CD1c-positive myeloid dendritic cell (primary cell): ENCODE results near the gene PDZD4.

Experiments used
- DNase-seq: peaks from one replicate; pipeline ENCODE4 v3.0.0-alpha.2; 2016; ENCODE audit errors: extremely low spot score

Gene PDZD4, protein sequence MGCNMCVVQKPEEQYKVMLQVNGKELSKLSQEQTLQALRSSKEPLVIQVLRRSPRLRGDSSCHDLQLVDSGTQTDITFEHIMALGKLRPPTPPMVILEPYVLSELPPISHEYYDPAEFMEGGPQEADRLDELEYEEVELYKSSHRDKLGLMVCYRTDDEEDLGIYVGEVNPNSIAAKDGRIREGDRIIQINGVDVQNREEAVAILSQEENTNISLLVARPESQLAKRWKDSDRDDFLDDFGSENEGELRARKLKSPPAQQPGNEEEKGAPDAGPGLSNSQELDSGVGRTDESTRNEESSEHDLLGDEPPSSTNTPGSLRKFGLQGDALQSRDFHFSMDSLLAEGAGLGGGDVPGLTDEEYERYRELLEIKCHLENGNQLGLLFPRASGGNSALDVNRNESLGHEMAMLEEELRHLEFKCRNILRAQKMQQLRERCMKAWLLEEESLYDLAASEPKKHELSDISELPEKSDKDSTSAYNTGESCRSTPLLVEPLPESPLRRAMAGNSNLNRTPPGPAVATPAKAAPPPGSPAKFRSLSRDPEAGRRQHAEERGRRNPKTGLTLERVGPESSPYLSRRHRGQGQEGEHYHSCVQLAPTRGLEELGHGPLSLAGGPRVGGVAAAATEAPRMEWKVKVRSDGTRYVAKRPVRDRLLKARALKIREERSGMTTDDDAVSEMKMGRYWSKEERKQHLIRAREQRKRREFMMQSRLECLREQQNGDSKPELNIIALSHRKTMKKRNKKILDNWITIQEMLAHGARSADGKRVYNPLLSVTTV

GRCh38 chrX:153829799-153830639 is at the start of gene PDZD4:
TSS of gene PDZD4 (minus strand) at chrX:153830544. CDS start at chrX:153830298, 246 bp downstream.
- DNase-seq: no peak

DNA sequence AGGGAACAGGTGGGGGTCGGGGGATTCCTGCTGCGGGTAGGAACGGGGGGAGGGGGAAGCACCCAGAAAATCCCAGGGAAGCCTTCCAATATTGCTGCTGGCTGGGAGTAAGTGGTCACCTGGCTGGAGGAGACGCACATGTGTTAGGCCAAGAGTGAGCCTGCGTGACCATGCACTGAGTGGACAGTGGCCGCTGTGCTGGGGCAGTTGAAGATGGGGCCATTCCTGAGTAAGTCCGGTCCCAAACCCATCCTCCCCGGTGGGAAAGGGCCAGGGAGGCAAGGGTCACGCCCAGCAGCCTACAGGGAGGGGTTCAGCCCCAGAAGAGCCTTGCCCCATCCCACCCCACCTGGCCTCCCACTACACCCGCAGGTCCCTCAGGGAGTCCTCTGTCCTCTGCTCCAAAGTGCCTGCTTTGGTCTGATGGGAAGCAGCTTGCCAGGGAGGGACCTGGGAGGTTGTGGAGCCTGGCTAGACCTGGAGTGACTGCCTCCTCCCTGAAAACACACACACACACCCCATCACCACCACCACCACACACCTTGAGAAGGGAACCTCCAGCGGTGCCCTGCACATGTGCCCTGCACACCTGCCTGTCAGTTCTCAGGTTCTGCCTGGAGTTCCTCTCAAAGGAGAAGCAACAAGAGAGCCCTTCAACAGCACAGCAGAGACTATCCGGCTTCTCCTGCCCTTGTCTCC is 49.5 kb upstream of the PDZD4 start:
- DNase-seq: no peak

DNA sequence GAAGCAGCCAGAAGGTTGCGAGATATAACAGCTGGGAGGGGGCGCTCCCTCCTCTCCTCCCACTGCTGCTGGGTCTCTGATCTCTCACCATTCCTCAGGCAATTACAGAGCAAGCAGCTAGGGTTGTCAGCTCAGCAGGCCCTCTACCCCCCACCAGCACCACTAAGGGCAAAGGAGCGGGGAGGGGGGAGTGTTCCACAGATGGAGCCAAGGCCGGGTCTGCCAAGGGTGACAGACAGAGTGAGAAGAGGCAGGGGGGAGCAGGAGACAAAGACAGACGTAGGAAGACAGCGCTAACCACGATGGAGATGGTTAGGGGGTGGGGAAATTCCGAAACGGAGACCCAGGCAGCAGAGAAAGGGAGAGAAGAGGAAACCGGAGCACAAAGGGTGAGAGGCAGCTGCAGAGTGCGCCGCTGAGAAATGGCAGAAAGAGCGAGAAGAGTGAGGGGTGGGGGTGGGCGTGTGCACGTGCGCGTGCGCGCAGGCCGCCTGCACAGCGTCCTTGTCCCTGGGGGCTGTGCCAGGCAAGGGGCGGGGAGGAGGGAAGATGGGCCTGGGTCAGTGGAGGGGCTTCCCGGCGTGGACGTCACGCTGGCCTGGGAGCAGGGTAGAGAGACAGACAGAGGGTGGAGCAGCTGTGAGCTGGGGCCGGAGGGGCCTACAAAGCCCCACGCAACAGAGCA is 48.8 kb upstream of the PDZD4 start:
- no peak for DNase-seq

DNA sequence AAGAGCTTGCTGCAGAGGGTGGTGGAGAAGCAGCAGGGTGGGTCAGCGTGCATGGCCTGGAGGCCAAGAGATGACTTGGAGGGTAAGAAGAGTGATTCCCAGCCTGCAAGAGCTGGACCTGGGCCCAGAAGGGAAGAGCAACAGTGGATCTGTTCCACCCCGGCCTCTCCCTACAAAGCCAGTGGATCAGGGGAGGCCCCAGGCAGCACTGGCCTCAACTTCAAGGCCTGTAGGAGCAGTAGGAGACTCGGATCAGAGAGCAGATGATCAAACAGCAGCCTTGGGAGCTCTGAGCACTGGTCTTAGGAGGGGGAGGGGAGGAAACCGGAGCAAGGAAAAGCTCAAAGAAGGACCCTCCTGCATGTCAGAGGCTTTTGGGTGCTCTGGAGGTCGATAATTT is 48.0 kb upstream of the PDZD4 start:
- no peak for DNase-seq

DNA sequence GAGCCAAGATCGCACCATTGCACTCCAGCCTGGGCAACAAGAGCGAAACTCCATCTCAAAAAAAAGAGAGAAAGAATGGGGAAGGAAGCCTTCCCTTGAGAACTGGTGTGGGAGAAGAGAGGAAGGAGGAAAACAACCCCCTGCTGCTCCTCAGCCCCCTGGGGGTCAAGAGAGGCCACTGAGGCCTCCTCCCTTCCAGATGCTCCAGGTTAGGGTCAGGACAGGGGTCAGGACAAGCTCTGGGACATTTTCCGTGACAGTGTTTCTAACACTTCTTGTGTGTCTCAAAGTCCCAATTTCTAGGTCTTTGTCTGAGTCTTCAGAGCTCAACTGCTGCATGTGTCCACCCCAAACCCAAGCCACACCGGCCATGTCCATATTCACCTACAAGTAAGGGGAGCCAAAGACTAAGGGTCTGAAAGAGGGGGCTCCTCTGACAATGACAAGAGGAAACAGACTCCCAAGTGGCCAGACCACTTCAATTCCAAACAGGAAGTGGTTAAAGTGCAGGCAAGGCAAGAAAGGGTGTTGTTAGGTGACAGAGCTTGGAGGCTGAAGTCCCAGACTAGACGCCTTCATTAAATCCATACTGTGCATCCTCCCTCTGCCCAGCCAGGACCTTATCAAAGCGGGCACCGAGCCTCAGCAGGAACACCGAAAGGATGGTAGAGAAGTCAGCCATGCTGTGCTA is 47.4 kb upstream of the PDZD4 start:
- DNase-seq: no peak

DNA sequence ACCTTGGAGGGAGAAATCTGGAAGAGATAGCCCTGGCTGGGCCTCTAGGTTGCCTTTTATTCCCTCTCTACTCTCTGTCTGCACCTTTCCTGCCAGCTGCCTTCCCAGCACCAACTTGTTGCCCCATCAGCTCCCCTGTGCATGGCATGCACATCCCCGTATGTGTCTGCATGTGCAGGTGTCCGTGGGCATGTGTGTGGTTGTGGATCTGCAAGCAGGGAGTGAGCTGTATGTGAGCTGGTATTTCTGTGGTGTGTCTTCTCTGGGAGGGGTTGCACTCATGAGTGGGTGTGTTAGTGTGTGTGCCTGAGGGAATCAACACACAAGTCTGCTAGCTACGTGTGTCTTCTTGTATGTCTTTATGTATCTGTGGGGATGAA is 45.8 kb upstream of the PDZD4 start:
- no peak for DNase-seq

GRCh38 chrX:153875391-153876111 is 45.2 kb upstream of the PDZD4 start:
- DNase-seq: peak; percentile 62

GRCh38 chrX:153874366-153875125 is 44.2 kb upstream of the PDZD4 start:
- DNase-seq: no peak

DNA sequence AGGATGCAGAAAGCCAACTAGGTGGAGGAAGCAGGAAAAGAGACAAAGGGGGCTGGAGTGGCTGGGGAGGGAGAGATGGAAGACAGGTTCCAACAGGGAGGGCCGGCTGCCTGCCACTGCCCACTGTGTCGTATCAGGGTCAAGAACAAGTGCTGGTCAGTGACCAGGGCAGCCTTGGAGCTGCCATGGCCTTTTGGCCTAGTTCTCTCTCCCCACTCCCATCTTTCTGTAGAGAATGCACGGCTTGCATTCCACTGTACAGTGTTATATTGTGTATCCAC is 43.7 kb upstream of the PDZD4 start:
- no peak for DNase-seq

DNA sequence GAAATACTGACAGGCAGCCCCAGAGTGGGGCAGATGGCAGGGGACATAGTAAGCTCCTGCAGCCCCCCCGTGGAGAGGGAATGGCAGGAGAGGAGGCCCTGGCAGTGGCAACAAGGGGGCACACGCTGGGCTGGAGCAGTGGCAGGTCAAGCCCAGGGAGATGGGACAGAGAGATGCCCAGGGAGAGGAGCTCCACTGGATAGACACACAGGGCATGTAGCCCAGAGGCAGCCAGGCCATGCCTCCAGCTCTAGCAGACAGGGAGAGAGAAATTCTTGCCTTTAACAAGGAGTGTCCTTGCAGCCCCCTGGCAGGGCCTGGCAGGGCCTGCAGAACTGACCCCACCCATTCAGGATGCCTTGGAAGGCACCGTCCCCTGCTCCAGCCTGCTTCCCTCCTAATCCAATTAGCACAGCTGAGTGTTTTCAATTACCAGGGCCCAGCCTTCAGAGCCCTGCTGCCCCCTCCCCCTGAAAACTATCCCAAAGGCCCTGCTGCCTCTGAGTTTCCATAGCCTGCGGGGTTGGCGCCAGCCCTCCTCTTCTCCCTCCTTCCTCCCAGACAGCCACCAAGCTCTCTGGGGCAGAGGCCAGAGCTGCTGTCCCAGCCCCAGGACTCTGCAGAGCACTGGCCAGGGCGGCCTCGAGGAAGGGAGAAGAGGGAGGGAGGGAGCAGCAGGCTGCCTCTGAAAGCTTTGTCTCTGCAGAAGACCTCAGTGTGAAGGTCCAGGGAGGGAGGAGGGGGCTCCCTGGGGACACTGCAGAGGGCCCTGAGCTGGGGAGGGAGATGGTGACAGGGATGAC is 43.1 kb upstream of the PDZD4 start:
- DNase-seq: no peak

DNA sequence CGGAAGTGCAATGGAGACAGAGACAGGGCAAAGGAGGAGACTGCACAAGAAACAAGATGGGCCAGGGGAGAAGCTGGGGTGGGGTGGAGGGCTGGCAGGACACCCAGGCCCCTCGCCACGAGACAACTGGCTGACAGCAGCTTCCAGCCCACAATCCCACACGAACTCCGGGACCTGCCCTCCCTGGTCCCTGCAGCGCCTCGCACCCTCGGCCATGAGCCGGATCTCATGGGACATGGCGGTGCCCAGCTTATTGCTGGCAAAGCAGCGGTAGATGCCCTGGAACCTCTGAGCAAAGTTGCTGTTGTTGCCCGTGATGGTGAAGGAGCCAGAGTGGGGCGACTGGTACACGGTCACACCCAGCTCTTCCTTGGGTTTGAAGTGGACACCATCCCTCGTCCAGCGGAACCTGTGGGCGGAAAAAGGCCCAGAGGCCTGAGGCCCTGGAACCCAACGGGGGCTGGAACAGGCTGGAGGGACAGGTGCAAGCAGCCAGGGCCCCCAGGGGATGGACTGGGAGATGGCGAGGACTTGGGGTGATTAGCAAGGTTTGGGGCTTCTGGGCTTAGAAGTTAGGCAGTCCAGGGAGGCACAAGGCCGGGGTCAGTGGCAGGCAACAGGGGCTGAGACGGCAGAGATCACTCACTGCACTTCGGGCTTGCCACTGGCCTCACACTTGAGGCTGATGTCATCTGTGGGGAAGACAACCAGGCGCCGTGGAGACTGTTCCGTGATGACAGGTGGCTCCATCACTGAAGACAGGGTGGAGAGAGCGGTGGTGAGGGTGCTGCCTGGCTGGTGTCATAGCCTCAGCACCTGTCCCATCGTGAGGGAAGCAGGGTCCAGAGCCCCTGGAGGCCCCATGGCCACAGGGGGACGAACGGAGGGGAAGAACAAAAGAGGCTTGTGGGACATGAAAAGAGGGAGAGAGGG is 41.9 kb upstream of the PDZD4 start:
- DNase-seq: no peak

DNA sequence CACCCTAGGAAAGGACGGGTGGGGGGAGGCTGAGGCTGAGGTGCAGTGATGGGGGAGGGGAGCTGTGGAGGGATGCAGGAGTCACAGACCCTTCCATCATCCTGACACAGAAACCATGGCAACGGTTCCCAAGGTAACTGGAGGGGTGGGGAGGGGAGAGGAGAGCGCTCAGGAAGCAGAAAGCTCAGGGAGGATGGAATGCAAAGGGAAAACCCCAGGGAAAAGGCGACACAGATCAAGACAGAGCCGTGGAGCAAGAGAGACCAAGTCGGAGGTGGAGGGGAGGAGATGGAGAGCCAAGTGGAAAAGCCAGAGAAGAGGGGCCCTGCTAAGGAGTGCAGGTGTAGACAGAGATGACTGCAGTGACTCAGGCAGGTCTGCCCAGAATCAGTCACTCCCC is 41.1 kb upstream of the PDZD4 start:
- DNase-seq: no peak

GRCh38 chrX:153870791-153871360 is 40.5 kb upstream of the PDZD4 start:
- no peak for DNase-seq

DNA sequence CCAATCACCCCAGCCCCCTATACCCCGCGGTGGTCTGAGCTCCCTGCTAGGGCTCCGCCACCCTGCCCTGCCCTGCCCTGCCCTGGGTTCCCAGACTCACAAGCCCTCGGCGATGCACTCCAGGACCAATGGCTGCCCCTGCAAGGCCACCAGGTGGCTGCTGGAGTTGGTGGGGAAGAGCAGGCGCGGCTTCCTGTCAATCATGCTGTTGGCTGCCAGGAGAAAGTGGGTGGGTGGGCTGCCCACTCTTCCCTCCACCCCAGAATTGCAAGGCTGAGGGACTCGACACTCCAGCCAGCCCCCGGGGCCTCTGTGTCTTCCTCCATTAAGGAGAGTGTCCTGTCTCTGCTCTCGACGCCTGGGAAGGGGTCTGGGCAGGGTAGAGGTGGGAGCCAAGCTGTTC is 39.9 kb upstream of the PDZD4 start:
- DNase-seq: no peak

GRCh38 chrX:153869473-153870287 is 39.3 kb upstream of the PDZD4 start:
- DNase-seq: no peak
